HG02973 (cell line): ENCODE measurements around the gene PPIP5K1.
A peak's percentile ranks its signal among the peaks of the same experiment; 100 is the strongest.

Experiments
- ATAC-seq: cut with Tn5 transposase; IDR thresholded peaks from one replicate; pipeline ENCODE4 v1.9.1; 2021; ENCODE audit warnings: moderate library complexity; ENCODE audit not compliant: unreplicated experiment

PPIP5K1 gene

GRCh38 chr15:43492673-43493601, 97.1 kb downstream of the PPIP5K1 start, which contains the start of gene TP53BP1:
Gene TP53BP1, minus strand, starts transcription at chr15:43493156. Its CDS starts 113 bp downstream, at chr15:43493043.
- peak; percentile 95 for ATAC-seq

GRCh38 chr15:43492266-43492665, 97.7 kb downstream of the PPIP5K1 start:
- no peak for ATAC-seq

GRCh38 chr15:43489191-43489590, 100.8 kb downstream of the PPIP5K1 start:
- no peak for ATAC-seq

- ATAC-seq, result no peak
Observed at GRCh38 chr15:43488790-43489189, 101.2 kb downstream of the PPIP5K1 start.

GRCh38 chr15:43487271-43487895, 102.6 kb downstream of the PPIP5K1 start:
- no peak for ATAC-seq

- no peak for ATAC-seq
Observed at GRCh38 chr15:43484455-43484854, 105.6 kb downstream of the PPIP5K1 start.
